Astrocyte (in vitro differentiated cells and primary cell): ENCODE data around the gene GALNT17. TPM values are rescaled to one million over a fixed set of nuclear protein-coding genes. Genes with fewer than 3 reads are reported as not detected.

ENCODE experiments used
- DNase-seq: peaks from one replicate; pipeline ENCODE4 v3.0.0-alpha.2; 2010; ENCODE audit warnings: low read depth
- FAIRE-seq: peaks from 2 replicates; lab custom pipeline; 2011; peaks lifted over from hg19 to GRCh38; lab: Jason Lieb, UNC
- H2AFZ ChIP-seq: 2 replicates; pipeline ENCODE4 v1.6.0; 2012; ENCODE audit warnings: low read depth, low read length, inconsistent platforms
- H3K27ac ChIP-seq: 2 replicates; pipeline ENCODE4 v1.5.1; 2011; ENCODE audit warnings: low read depth, low read length, inconsistent platforms
- H3K27me3 ChIP-seq: 2 replicates; pipeline ENCODE4 v1.6.0; 2011; ENCODE audit warnings: low read length, inconsistent platforms; ENCODE audit not compliant: insufficient read depth
- H3K36me3 ChIP-seq: 2 replicates; pipeline ENCODE4 v1.5.1; 2011; ENCODE audit warnings: low read length, inconsistent platforms; ENCODE audit not compliant: insufficient read depth
- H3K4me1 ChIP-seq: 2 replicates; pipeline ENCODE4 v1.5.1; 2011; ENCODE audit warnings: low read length, inconsistent platforms; ENCODE audit not compliant: insufficient read depth
- H3K4me2 ChIP-seq: 2 replicates; pipeline ENCODE4 v1.6.0; 2012; ENCODE audit warnings: low read length, inconsistent platforms
- H3K4me3 ChIP-seq: 2 replicates; pipeline ENCODE4 v1.5.1; 2011; ENCODE audit warnings: low read depth, mild to moderate bottlenecking, low read length, inconsistent platforms; ENCODE audit not compliant: insufficient read depth
- H3K79me2 ChIP-seq: 2 replicates; pipeline ENCODE4 v1.6.0; 2012; ENCODE audit warnings: mild to moderate bottlenecking, low read length, inconsistent platforms; ENCODE audit not compliant: insufficient read depth
- H3K9ac ChIP-seq: 2 replicates; pipeline ENCODE4 v1.6.0; 2012; ENCODE audit warnings: mild to moderate bottlenecking, low read length, inconsistent platforms
- H3K9me3 ChIP-seq: 2 replicates; pipeline ENCODE4 v1.5.1; 2012; ENCODE audit warnings: low read depth, mild to moderate bottlenecking, low read length, inconsistent platforms; ENCODE audit not compliant: insufficient read depth
- H4K20me1 ChIP-seq: 2 replicates; pipeline ENCODE4 v1.6.0; 2012; ENCODE audit warnings: low read length, inconsistent platforms; ENCODE audit not compliant: insufficient read depth
- H3K27ac Mint-ChIP-seq: one replicate; pipeline ENCODE4 v1.8.0; 2021; ENCODE audit warnings: mild to moderate bottlenecking, mixed read lengths; ENCODE audit not compliant: unreplicated experiment
- H3K27me3 Mint-ChIP-seq: one replicate; pipeline ENCODE4 v1.8.0; 2021; ENCODE audit warnings: low read depth, mixed read lengths; ENCODE audit not compliant: unreplicated experiment
- H3K36me3 Mint-ChIP-seq: one replicate; pipeline ENCODE4 v1.8.0; 2021; ENCODE audit warnings: low read depth, mixed read lengths; ENCODE audit not compliant: unreplicated experiment
- H3K4me1 Mint-ChIP-seq: one replicate; pipeline ENCODE4 v1.8.0; 2021; ENCODE audit warnings: low read depth, mixed read lengths; ENCODE audit not compliant: unreplicated experiment
- H3K4me3 Mint-ChIP-seq: one replicate; pipeline ENCODE4 v1.8.0; 2021; ENCODE audit warnings: mild to moderate bottlenecking, moderate library complexity, mixed read lengths; ENCODE audit not compliant: unreplicated experiment
- H3K9me3 Mint-ChIP-seq: one replicate; pipeline ENCODE4 v1.8.0; 2021; ENCODE audit warnings: mild to moderate bottlenecking, mixed read lengths; ENCODE audit not compliant: unreplicated experiment
- EZH2 ChIP-seq: IDR thresholded peaks from 2 replicates; pipeline ENCODE4 v1.6.1; 2012; ENCODE audit warnings: mild to moderate bottlenecking, low read length, inconsistent platforms; ENCODE audit not compliant: insufficient read depth
- total RNA-seq: library from RNA; stranded (reverse); gene quantifications from 2 replicates; pipeline ENCODE4 v1.2.1, GENCODE V29; 2021
- TF ChIP-seq, protein P1 (sequence below): IDR thresholded peaks from 2 replicates; pipeline ENCODE4 v1.5.1; 2011; ENCODE audit warnings: low read depth, mild to moderate bottlenecking, inconsistent platforms, low read length, moderate library complexity; ENCODE audit not compliant: insufficient read depth

Gene GALNT17
- total RNA-seq, 1 donor from 2014 or later, result 7.8 TPM

DNA sequence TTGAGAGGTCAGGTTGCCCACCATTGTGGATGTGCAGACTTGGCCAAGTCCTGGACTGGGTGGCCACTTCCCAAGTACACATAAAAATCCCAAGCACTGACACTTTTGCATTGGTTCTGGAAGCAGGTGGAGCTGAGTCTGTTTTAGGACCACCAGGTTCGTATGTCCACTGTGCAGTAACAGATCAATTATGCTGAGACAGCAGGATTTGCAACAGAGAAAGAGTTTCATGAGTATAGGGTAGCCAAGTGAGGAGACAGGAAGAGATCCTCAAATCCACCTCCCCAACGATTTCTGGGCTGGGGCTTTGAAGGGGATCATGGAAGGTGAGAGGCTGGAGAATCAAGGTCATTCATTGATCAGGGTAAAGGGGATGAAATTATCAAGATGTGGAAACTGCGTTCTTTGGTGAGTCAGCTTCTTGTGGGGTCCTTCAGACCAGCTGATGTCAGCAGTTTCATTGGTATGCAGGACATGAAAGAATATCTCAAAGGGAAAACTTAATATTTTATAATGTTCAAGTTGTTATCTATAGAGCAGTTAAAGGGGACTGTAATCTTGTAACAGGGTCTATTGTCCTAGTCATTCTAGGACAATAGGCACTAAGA, 277.7 kb downstream of the GALNT17 start:
- no peak overlapping the region for H3K27ac Mint-ChIP-seq
- H3K4me1 Mint-ChIP-seq, result no peaks in the 10 kb centered on the region

DNA sequence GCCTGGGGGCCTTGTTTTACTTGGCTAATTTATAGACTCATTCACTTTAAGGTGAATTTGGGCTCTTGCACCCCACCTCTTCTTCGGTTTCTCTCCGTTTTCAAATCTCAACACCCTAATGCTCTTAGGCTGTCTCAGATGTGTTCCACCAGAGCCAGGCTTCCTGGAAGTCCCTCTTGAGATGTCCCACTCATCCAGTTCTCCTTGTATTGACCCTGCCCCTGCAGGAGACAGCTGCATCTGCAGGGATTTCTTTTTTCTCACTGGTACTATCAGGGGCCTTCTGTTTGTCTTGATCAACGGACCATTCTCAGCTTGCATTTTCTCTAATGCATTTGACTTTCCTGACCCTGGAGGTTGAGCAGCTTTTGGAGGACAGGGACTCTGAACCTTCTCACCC, 279.5 kb downstream of the GALNT17 start:
- no peaks in the 10 kb centered on the region for H3K9me3 ChIP-seq
- no peaks in the 10 kb centered on the region for H3K27me3 ChIP-seq
- H3K4me3 Mint-ChIP-seq, result no peak overlapping the region
- H3K4me1 ChIP-seq, result no peaks in the 10 kb centered on the region
- no peak overlapping the region for H2AFZ ChIP-seq
- H3K79me2 ChIP-seq, result no peaks in the 10 kb centered on the region
- TF ChIP-seq EZH2, result no peak
- TF ChIP-seq, protein P1, sequence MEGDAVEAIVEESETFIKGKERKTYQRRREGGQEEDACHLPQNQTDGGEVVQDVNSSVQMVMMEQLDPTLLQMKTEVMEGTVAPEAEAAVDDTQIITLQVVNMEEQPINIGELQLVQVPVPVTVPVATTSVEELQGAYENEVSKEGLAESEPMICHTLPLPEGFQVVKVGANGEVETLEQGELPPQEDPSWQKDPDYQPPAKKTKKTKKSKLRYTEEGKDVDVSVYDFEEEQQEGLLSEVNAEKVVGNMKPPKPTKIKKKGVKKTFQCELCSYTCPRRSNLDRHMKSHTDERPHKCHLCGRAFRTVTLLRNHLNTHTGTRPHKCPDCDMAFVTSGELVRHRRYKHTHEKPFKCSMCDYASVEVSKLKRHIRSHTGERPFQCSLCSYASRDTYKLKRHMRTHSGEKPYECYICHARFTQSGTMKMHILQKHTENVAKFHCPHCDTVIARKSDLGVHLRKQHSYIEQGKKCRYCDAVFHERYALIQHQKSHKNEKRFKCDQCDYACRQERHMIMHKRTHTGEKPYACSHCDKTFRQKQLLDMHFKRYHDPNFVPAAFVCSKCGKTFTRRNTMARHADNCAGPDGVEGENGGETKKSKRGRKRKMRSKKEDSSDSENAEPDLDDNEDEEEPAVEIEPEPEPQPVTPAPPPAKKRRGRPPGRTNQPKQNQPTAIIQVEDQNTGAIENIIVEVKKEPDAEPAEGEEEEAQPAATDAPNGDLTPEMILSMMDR, result no peak
- peaks cover 3% of the 10 kb centered on the region for H3K36me3 Mint-ChIP-seq
- H3K27ac ChIP-seq, result no peak overlapping the region
- no peaks in the 10 kb centered on the region for H4K20me1 ChIP-seq
- H3K27ac Mint-ChIP-seq, result no peak overlapping the region
- FAIRE-seq, result no peak
- DNase-seq, result no peak
- H3K9ac ChIP-seq, result no peak overlapping the region
- no peaks in the 10 kb centered on the region for H3K27me3 Mint-ChIP-seq
- no peak overlapping the region for H3K4me2 ChIP-seq
- peaks cover 7% of the 10 kb centered on the region for H3K9me3 Mint-ChIP-seq
- H3K4me1 Mint-ChIP-seq, result no peaks in the 10 kb centered on the region
- H3K4me3 ChIP-seq, result no peak overlapping the region
- H3K36me3 ChIP-seq, result no peaks in the 10 kb centered on the region

More for the DNA sequence above, 277.7 kb downstream of the GALNT17 start:
- Histone ChIP-seq H3K4me3 (no peak overlapping the region), H3K36me3 (no peaks in the 10 kb centered on the region), H2AFZ (no peak overlapping the region), H3K27me3 (no peaks in the 10 kb centered on the region), H3K4me1 (no peaks in the 10 kb centered on the region), H3K9ac (no peak overlapping the region), H3K27ac (no peak overlapping the region), H3K79me2 (no peaks in the 10 kb centered on the region), H3K9me3 (no peaks in the 10 kb centered on the region), H3K4me2 (no peak overlapping the region), H4K20me1 (no peaks in the 10 kb centered on the region)
- DNase-seq, result no peak
- H3K4me3 Mint-ChIP-seq, result no peak overlapping the region
- peaks cover 9% of the 10 kb centered on the region for H3K9me3 Mint-ChIP-seq
- H3K36me3 Mint-ChIP-seq, result no peaks in the 10 kb centered on the region
- no peaks in the 10 kb centered on the region for H3K27me3 Mint-ChIP-seq
- TF ChIP-seq, protein P1, result no peak
- TF ChIP-seq EZH2, result no peak
- no peak for FAIRE-seq

DNA sequence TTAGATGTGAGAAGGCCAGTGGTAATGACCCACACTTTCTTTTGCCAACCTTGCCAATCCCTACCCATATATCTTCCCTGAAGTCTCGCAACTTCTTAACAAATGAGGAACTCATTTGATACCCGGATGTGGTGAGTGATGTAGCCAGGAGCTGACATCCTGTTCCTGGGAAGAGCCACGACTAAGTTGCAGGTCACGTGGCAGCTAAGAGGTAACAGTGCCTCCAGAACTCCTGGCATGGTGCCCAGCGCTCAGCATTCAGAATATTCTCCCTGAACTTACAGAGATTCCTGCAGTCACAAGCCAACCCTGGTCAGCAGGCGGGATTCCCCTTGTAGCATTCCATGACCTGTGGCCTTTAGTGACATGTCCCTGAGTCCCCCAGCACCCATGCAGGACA, 282.5 kb downstream of the GALNT17 start:
- H3K36me3 ChIP-seq, result no peaks in the 10 kb centered on the region
- no peaks in the 10 kb centered on the region for H3K27me3 ChIP-seq
- H3K9me3 Mint-ChIP-seq, result peaks cover 8% of the 10 kb centered on the region
- no peaks in the 10 kb centered on the region for H3K9me3 ChIP-seq
- no peak overlapping the region for H3K27ac Mint-ChIP-seq
- H3K4me3 Mint-ChIP-seq, result no peak overlapping the region
- H3K79me2 ChIP-seq, result no peaks in the 10 kb centered on the region
- H2AFZ ChIP-seq, result no peak overlapping the region
- H3K27me3 Mint-ChIP-seq, result no peaks in the 10 kb centered on the region
- no peak overlapping the region for H3K27ac ChIP-seq
- DNase-seq, result no peak
- no peaks in the 10 kb centered on the region for H3K4me1 Mint-ChIP-seq
- H4K20me1 ChIP-seq, result no peaks in the 10 kb centered on the region
- H3K9ac ChIP-seq, result no peak overlapping the region
- no peak for FAIRE-seq
- H3K4me2 ChIP-seq, result no peak overlapping the region
- H3K4me1 ChIP-seq, result no peaks in the 10 kb centered on the region
- TF ChIP-seq, protein P1, result no peak
- no peak for TF ChIP-seq EZH2
- peaks cover 6% of the 10 kb centered on the region for H3K36me3 Mint-ChIP-seq
- H3K4me3 ChIP-seq, result no peak overlapping the region
